HG02678 (cell line): ENCODE results near the gene KCNMA1.

Source experiments
- ATAC-seq: cut with Tn5 transposase; IDR thresholded peaks from one replicate; pipeline ENCODE4 v1.9.1; 2021; ENCODE audit warnings: mild to moderate bottlenecking, moderate library complexity; ENCODE audit not compliant: unreplicated experiment

KCNMA1 gene

GRCh38 chr10:77315496-77316129 lies 322.0 kb downstream of the KCNMA1 start:
- ATAC-seq = no peak

GRCh38 chr10:77313066-77313750 lies 324.4 kb downstream of the KCNMA1 start:
- no peak for ATAC-seq

GRCh38 chr10:77311186-77311585 lies 326.4 kb downstream of the KCNMA1 start:
- no peak for ATAC-seq

GRCh38 chr10:77310288-77310840 lies 327.2 kb downstream of the KCNMA1 start:
- no peak for ATAC-seq

DNA sequence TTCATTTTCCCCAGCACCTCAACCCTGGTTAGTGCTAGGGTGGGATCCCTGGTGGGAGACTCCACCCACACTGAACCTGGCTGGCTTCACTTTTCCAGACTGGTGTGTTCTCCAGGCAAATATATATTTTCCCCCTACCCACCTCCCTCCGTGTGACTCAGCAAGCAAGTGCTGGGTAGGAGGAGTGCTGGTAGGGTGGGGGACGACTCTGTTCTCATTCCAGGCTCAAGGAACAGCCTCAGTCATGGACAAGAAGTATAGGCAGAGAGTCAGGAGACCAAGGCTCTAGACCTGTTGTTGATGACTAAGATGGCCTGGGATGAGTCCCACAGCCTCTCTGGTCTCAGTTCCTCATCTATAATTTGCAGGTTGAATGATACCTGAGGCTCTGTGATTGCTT lies 328.1 kb downstream of the KCNMA1 start:
- ATAC-seq = no peak

GRCh38 chr10:77309092-77309491 lies 328.5 kb downstream of the KCNMA1 start:
- no peak for ATAC-seq

- no peak for ATAC-seq
Observed at GRCh38 chr10:77308084-77308732, 329.4 kb downstream of the KCNMA1 start.

GRCh38 chr10:77306666-77307065 lies 330.9 kb downstream of the KCNMA1 start:
- no peak for ATAC-seq

- no peak for ATAC-seq
Observed at GRCh38 chr10:77305650-77306632, 331.7 kb downstream of the KCNMA1 start.

DNA sequence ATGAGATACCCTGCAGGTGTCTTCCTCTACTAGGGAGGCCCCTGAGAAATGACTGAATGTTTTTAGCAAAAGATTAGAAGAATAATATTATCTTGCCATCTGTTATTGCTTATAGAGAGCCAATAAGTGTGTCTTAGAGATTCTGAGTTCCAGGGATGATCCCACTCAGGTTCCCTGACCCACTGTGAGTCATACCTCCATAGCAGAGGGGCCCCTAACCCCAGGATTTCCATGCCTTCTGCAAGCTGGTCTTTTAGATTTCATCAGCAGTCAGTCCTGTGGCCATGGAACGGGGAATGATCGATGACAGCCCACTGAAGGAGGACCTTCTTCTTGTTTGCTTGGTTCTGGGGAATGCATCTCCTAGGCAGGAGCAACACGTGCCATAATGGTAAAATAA lies 333.4 kb downstream of the KCNMA1 start:
- ATAC-seq = no peak

DNA sequence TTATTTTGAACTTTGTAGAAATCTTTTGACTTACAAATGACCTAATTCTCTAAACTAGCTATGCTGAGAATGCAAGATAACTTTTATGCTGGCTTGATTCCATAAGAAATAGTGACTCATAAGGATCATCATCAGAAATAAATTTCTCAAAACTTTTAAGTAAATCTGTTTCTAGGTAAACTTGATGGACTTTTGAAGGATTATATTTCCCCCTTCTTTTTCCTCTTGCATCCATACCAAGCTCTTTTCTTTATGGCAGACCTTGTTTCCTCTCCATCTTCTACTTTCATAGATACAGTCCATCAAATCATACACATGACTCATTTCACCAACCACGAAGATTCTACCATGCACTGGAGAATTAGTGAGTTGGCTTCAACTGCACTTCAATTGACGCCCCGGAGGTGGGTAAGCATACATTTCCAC lies 336.3 kb downstream of the KCNMA1 start:
- no peak for ATAC-seq

DNA sequence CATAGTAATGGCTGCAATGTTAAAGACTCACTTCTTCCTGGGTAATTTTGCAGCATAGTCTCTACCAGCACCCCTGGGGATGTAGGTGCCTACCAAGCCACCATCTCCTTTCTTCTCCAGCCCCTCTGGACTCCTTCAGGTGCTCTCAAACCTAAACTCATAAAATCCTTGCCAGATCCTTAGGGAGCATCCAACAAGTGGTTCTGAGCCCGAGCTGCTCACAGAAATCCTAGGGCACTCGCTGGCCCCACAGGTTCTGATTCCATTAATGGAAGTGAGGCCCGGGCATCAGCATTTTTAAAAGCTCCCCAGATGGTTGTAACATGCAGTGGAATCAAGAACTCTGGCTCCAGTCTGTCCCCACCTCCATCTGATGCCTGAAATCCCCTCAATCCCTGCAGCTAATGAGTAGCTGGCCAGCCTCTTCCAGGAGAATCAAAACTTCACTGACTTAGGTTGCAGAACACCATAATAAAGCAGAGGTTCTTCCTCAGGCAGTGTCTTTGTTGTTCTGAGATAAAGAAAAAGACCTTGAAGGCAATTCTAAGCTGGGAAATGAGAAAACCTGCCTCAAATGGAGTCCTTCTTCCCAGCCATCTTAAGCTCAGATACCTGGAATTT lies 336.8 kb downstream of the KCNMA1 start:
- ATAC-seq = no peak

GRCh38 chr10:77299320-77299719 lies 338.3 kb downstream of the KCNMA1 start:
- ATAC-seq = no peak

DNA sequence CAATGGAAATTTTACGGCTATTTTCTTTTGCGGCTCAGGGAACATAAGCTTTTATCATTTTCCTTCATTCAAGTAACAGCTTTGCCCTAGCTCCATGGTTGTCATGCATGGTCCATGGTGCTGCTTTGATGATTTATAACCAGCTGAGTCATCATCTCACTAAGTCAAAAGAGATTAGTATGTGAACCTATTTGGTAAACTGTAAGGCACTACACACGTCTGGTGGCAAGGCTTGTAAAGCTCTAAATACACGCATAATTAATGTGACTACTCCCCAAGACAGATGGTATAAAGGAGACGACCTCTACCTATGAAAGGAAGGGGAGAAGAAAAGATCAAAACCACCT lies 340.2 kb downstream of the KCNMA1 start:
- no peak for ATAC-seq

- no peak for ATAC-seq
Observed at GRCh38 chr10:77296534-77297392, 340.8 kb downstream of the KCNMA1 start.

DNA sequence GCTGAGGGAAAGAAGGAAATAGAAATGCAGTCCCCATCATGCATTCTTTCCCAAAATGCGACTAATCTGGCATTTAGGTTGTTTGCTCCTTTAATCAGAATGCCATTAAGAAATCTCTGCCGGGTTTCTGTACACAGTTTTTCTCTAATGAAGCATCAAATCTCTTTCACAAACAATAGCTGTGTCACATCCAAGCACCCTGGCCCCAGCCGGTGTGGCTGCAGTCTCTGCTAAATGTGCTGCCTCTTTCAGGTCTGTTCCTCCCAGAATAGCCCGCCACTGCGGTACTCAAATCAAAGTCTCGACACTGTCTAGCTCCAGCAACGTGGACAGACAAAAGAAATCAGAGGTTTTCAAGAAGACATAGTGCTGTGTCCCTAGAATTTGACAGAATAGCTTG lies 343.8 kb downstream of the KCNMA1 start:
- no peak for ATAC-seq

GRCh38 chr10:77293347-77293746 lies 344.3 kb downstream of the KCNMA1 start:
- ATAC-seq = no peak

DNA sequence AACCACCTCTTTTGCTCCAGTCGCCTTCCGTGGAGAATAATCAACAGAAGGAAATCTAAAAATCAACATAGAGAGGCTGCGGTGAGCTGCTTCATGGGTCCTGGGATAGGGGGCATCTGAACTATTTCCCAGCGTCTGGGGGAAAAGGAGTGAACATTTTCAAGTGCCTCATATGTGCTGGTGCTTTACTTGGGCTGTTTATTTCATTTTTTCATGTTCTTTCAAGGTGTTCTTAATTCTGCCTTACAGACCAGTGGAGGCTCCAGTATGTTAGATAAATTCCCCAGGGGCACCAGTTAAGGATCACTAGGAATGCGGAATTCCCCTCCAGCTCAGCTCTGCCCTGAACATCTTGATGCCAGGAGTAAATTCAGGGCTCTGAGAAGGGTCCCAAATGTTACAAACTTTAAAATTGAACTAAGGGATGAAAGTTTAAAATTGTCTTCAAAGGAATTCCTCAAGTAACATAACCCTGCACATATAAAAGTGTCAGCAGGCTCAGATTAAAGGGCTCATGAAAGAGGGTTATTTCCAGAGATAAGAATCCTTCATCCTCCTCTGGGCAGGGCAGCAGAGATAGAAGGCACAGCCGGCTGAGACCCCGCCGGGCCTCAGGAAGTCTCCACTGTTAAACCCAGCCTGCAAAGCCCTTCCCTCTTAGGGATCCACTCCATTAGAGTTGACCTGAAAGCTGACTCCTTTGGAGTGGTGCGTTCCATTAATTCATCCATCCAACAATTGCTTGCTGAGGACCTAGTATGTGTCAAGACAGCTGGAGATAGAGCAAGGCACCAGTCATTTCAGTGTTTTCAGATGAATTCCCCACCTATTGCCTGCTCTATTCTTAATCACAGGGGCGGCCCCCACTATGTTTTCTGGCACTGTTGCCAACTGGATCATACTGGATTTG lies 345.8 kb downstream of the KCNMA1 start:
- ATAC-seq = no peak
